NCI-H82 (cell line): ENCODE data around the gene SIX5.
A peak's percentile ranks its signal among the peaks of the same experiment; 100 is the strongest.

ENCODE experiments used
- DNase-seq: peaks from one replicate; lab custom pipeline; 2025; lab: John Stamatoyannopoulos, UW

Gene SIX5

GRCh38 chr19:45792470-45793177, 23.6 kb upstream of the SIX5 start, which contains the start of gene DMWD:
Gene DMWD (minus strand): TSS chr19:45792845. CDS start chr19:45792756, 89 bp downstream.
- peak; percentile 100 for DNase-seq

- DNase-seq, result no peak
These were observed 22.9 kb upstream of the SIX5 start for GRCh38 chr19:45791744-45792469.

GRCh38 chr19:45790942-45791341, 21.9 kb upstream of the SIX5 start:
- no peak for DNase-seq

- DNase-seq, result no peak
These were observed 20.2 kb upstream of the SIX5 start for GRCh38 chr19:45789035-45789786.

- no peak for DNase-seq
These were observed 17.5 kb upstream of the SIX5 start for GRCh38 chr19:45786533-45786894.

GRCh38 chr19:45785781-45786532, 16.9 kb upstream of the SIX5 start:
- DNase-seq, result no peak

- DNase-seq, result no peak
These were observed 16.0 kb upstream of the SIX5 start for GRCh38 chr19:45785097-45785496.

GRCh38 chr19:45784096-45784495, 15.0 kb upstream of the SIX5 start:
- no peak for DNase-seq

GRCh38 chr19:45782820-45783785, 14.1 kb upstream of the SIX5 start:
- DNase-seq, result no peak

- DNase-seq, result no peak
These were observed 13.2 kb upstream of the SIX5 start, which contains the start of gene DMPK for GRCh38 chr19:45782162-45782691. Gene DMPK (minus strand): TSS chr19:45782490. CDS start chr19:45782352, 138 bp downstream.

- DNase-seq, result no peak
These were observed 12.4 kb upstream of the SIX5 start for GRCh38 chr19:45781214-45782161.

- DNase-seq, result no peak
These were observed 11.6 kb upstream of the SIX5 start for GRCh38 chr19:45780448-45781213.

GRCh38 chr19:45780146-45780447, 11.0 kb upstream of the SIX5 start:
- DNase-seq, result no peak

- DNase-seq, result peak; percentile 94
These were observed 10.4 kb upstream of the SIX5 start for GRCh38 chr19:45779231-45780145.

GRCh38 chr19:45778010-45778661, 9.1 kb upstream of the SIX5 start:
- no peak for DNase-seq

- DNase-seq, result no peak
These were observed 8.4 kb upstream of the SIX5 start for GRCh38 chr19:45777395-45777961.

GRCh38 chr19:45774765-45775164, 5.7 kb upstream of the SIX5 start:
- peak; percentile 34 for DNase-seq
